IMR-90 (cell line): ENCODE data around the gene HNRNPUL1. TPM values are rescaled to one million over a fixed set of nuclear protein-coding genes. Genes with fewer than 3 reads are reported as not detected.

ENCODE experiments used
- ATAC-seq: fragments of 200-7000 bp; cut with Tn5 transposase; 2 replicates; pipeline ENCODE4 v1.9.1; 2020; ENCODE audit warnings: low read depth, mild to moderate bottlenecking, moderate library complexity
- BruUV-seq: library from RNA; stranded (reverse); fragments of 400-500 nt; replicated peaks from 2 replicates; lab custom pipeline; 2021; lab: Mats Ljungman, UMichigan
- CTCF ChIA-PET: fragments of 300-600 bp; formaldehyde crosslinking; extraction: SDS; loops from one replicate; lab custom pipeline; 2021; ENCODE audit warnings: antibody characterized with exemption; lab: Yijun Ruan, JAX
- POLR2A ChIA-PET: fragments of 300-600 bp; sonication (Branson Sonifier 250); formaldehyde crosslinking; loops from one replicate; lab custom pipeline; 2022; ENCODE audit warnings: antibody characterized with exemption; ENCODE audit not compliant: unreplicated experiment; lab: Charles Lee
- DNase-seq: peaks from one replicate; pipeline ENCODE4 v3.0.0; 2013
- H2AFZ ChIP-seq: replicated peaks from 2 replicates; pipeline ENCODE3; 2013; ENCODE audit warnings: low read length, mild to moderate bottlenecking; ENCODE audit not compliant: poor library complexity
- H2AK5ac ChIP-seq: 2 replicates; pipeline ENCODE4 v1.6.1; 2013; ENCODE audit warnings: low read depth, low read length, inconsistent platforms
- H2AK9ac ChIP-seq: replicated peaks from 2 replicates; pipeline ENCODE3; 2013; ENCODE audit warnings: mild to moderate bottlenecking, low read depth, low read length, moderate library complexity; ENCODE audit not compliant: poor library complexity
- H2BK120ac ChIP-seq: 2 replicates; pipeline ENCODE4 v1.6.1; 2013; ENCODE audit warnings: low read depth, low read length, inconsistent platforms
- H2BK15ac ChIP-seq: 3 replicates; pipeline ENCODE4 v1.6.1; 2013; ENCODE audit warnings: low read depth, low read length, inconsistent platforms
- H2BK20ac ChIP-seq: 2 replicates; pipeline ENCODE4 v1.6.1; 2013; ENCODE audit warnings: low read depth, mild to moderate bottlenecking, inconsistent platforms, low read length, moderate library complexity
- H2BK5ac ChIP-seq: 2 replicates; pipeline ENCODE4 v1.6.1; 2013; ENCODE audit warnings: mild to moderate bottlenecking, low read depth, low read length, inconsistent platforms; ENCODE audit not compliant: poor library complexity, severe bottlenecking
- H3K14ac ChIP-seq: replicated peaks from 2 replicates; pipeline ENCODE4 v1.6.1; 2013; ENCODE audit warnings: low read depth, low read length, inconsistent platforms
- H3K18ac ChIP-seq: 2 replicates; pipeline ENCODE4 v1.6.1; 2013; ENCODE audit warnings: low read depth, low read length, control low read depth
- H3K23ac ChIP-seq: 2 replicates; pipeline ENCODE4 v1.6.1; 2013; ENCODE audit warnings: low read depth, low read length, inconsistent platforms
- H3K27ac ChIP-seq: 2 replicates; pipeline ENCODE4 v1.5.1; 2013; ENCODE audit warnings: mild to moderate bottlenecking, control low read depth, low read length; ENCODE audit not compliant: insufficient read depth
- H3K27me3 ChIP-seq: 2 replicates; pipeline ENCODE4 v1.6.1; 2013; ENCODE audit warnings: low read length; ENCODE audit not compliant: control insufficient read depth, insufficient read depth
- H3K36me3 ChIP-seq: 2 replicates; pipeline ENCODE4 v1.6.1; 2013; ENCODE audit warnings: low read length, mixed read lengths; ENCODE audit not compliant: control insufficient read depth, insufficient read depth
- H3K4ac ChIP-seq: 2 replicates; pipeline ENCODE4 v1.6.1; 2013; ENCODE audit warnings: low read depth, low read length, inconsistent platforms
- H3K4me1 ChIP-seq: 2 replicates; pipeline ENCODE4 v1.6.1; 2013; ENCODE audit warnings: low read length, mixed read lengths; ENCODE audit not compliant: control insufficient read depth, insufficient read depth
- H3K4me2 ChIP-seq: 2 replicates; pipeline ENCODE4 v1.6.1; 2013; ENCODE audit warnings: low read depth, mild to moderate bottlenecking, control low read depth, low read length, moderate library complexity
- H3K4me3 ChIP-seq: 2 replicates; pipeline ENCODE4 v1.5.1; 2013; ENCODE audit warnings: low read depth, mild to moderate bottlenecking, control low read depth, low read length, moderate library complexity; ENCODE audit not compliant: insufficient read depth
- H3K56ac ChIP-seq: 2 replicates; pipeline ENCODE4 v1.6.1; 2013; ENCODE audit warnings: low read length, inconsistent platforms; ENCODE audit not compliant: insufficient read depth; ENCODE audit errors: extremely low read depth
- H3K79me1 ChIP-seq, 2 experiments: 2 replicates each; pipeline ENCODE4 v1.6.1; 2013; ENCODE audit warnings: low read length in 2 of 2, inconsistent platforms in 1 of 2, low read depth in 1 of 2
- H3K9ac ChIP-seq: 2 replicates; pipeline ENCODE4 v1.6.1; 2013; ENCODE audit warnings: low read depth, low read length, control low read depth
- H3K9me1 ChIP-seq: 2 replicates; pipeline ENCODE4 v1.6.1; 2013; ENCODE audit warnings: low read length, inconsistent platforms; ENCODE audit not compliant: insufficient read depth
- H3K9me3 ChIP-seq: 2 replicates; pipeline ENCODE4 v1.6.1; 2013; ENCODE audit warnings: low read length; ENCODE audit not compliant: control insufficient read depth, insufficient read depth
- H4K20me1 ChIP-seq: 2 replicates; pipeline ENCODE4 v1.6.1; 2013; ENCODE audit warnings: low read length, inconsistent platforms; ENCODE audit not compliant: insufficient read depth
- H4K5ac ChIP-seq: 2 replicates; pipeline ENCODE4 v1.6.1; 2013; ENCODE audit warnings: mild to moderate bottlenecking, low read depth, low read length, control low read depth
- H4K8ac ChIP-seq, 2 experiments: 2 replicates each; pipeline ENCODE4 v1.6.1; 2013; ENCODE audit warnings: low read depth in 2 of 2, low read length in 2 of 2, control low read depth in 1 of 2, inconsistent platforms in 1 of 2
- H4K91ac ChIP-seq: 2 replicates; pipeline ENCODE4 v1.6.1; 2013; ENCODE audit warnings: low read depth, low read length, inconsistent platforms; ENCODE audit not compliant: insufficient read depth
- BHLHE40 ChIP-seq: fragments of 150-350 bp; IDR thresholded peaks from 2 replicates; pipeline ENCODE4 v1.6.1; 2016; ENCODE audit warnings: mild to moderate bottlenecking, low read depth, low read length
- CHD1 ChIP-seq: IDR thresholded peaks from 2 replicates; pipeline ENCODE4 v1.6.1; 2012; ENCODE audit warnings: low read depth, low read length, improper control_type of control experiment
- RFX5 ChIP-seq: IDR thresholded peaks from 2 replicates; pipeline ENCODE4 v1.8.0; 2012; ENCODE audit warnings: low read depth, mild to moderate bottlenecking, low read length, moderate library complexity
- SMC3 ChIP-seq: fragments of 150-350 bp; IDR thresholded peaks from 2 replicates; pipeline ENCODE4 v1.6.1; 2016; ENCODE audit warnings: low read depth, mild to moderate bottlenecking, antibody characterized with exemption, low read length, moderate library complexity
- WGBS, 2 experiments: methylation state at CpG; one replicate each; pipeline versions ENCODE4 v1.1.5 to v1.1.7; 2013; ENCODE audit warnings: missing lambda C conversion rate in 2 of 2; ENCODE audit not compliant: insufficient read length in 1 of 2; ENCODE audit errors: extremely low coverage in 2 of 2; 5-methylcytosine and 5-hydroxymethylcytosine counted together
- dilution Hi-C: fragments of 300-500 bp; cut with HindIII; formaldehyde crosslinking; loops from one replicate; pipeline ENCODE4 v1.14.3; 2018; ENCODE audit warnings: low sequenced_read_pairs; ENCODE audit not compliant: unreplicated experiment
- in situ Hi-C: fragments of 300-500 bp; cut with MboI; formaldehyde crosslinking; loops from 3 replicates; pipeline ENCODE4 v1.14.3; 2019; ENCODE audit warnings: low sequenced_read_pairs, inconsistent platforms, mixed read lengths
- intact Hi-C: fragments of 100-400 bp; cut with micrococcal nuclease; formaldehyde crosslinking; loops from 2 replicates; pipeline ENCODE4 v1.10.0; 2022
- polyA plus RNA-seq, 3 experiments: library from polyadenylated mRNA; depleted of rRNA; stranded (reverse); fragments of >200 nt; gene quantifications; 2 replicates each; pipeline ENCODE4 v1.2.3, GENCODE V29; 2012; ENCODE audit warnings: low replicate concordance in 1 of 3
- total RNA-seq: library from RNA; depleted of rRNA; stranded (reverse); fragments of >200 nt; gene quantifications from 2 replicates; pipeline ENCODE4 v1.2.3, GENCODE V29; 2012

The HNRNPUL1 gene
- total and polyA plus RNA-seq, 2 of the 4 experiments (the other 2 are of a cell fraction): 50.7 to 67.3 TPM

DNA sequence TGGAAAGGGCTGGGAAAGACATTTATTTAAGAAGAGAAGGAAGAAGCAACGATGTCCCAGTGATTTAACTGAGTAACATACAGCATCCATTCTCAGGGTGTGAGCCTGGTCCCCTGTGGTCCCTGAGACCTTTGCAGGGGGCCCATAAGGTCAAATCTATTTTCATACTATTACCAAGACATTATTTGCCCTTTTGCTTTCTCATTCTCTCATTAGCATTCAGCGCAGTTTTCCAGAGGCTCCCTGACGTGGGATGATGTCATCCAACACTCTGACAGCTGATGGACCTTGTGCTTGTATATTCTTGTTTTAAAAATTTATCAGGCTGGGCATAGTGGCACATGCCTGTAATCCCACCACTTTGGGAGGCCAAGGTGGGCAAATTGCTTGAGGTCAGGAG is 18.3 kb upstream of the HNRNPUL1 start:
- Histone ChIP-seq H3K79me1 (peaks cover 51 to 72% of the 10 kb centered on the region in 2 experiments), H3K9ac (no peak overlapping the region), H3K9me3 (no peaks in the 10 kb centered on the region), H2AK9ac (no peak overlapping the region), H4K91ac (no peak overlapping the region), H4K5ac (no peak overlapping the region), H3K36me3 (peaks cover 85% of the 10 kb centered on the region), H3K4me3 (no peak overlapping the region), H3K27ac (no peak overlapping the region), H3K23ac (no peak overlapping the region), H2BK20ac (no peak overlapping the region), H3K18ac (no peak overlapping the region), H4K20me1 (peaks cover 35% of the 10 kb centered on the region), H2BK15ac (no peak overlapping the region), H3K4ac (no peak overlapping the region), H4K8ac (no peak overlapping the region), H2AFZ (no peak overlapping the region), H3K27me3 (no peaks in the 10 kb centered on the region), H3K9me1 (0 out of 2 replicates have a peak, but pooled peaks cover 4% of the 10 kb centered on the region), H3K4me1 (no peaks in the 10 kb centered on the region), H3K4me2 (no peak overlapping the region), H2BK5ac (no peak overlapping the region), H2AK5ac (no peak overlapping the region), H2BK120ac (no peak overlapping the region), H3K14ac (no peak overlapping the region), H3K56ac (no peak overlapping the region)
- WGBS, 2 experiments: no CpG with 5 or more reads among the region's 3 CpGs
- ChIA-PET CTCF (interaction anchor here (0.5 kb wide), 1 partner anchor 42 kb away, joined by 5 read pairs; no protein-coding TSS in a partner anchor), POLR2A (interaction anchor here (0.6 kb wide), 1 partner anchor 313 kb away, joined by 4 read pairs; no protein-coding TSS in a partner anchor)
- dilution Hi-C loops: no loop called here
- no peak for ATAC-seq
- no TSS peak for BruUV-seq
- no peak for TF ChIP-seq SMC3
- no peak for TF ChIP-seq CHD1
- TF ChIP-seq RFX5: no peak
- no peak for TF ChIP-seq BHLHE40
- no peak for DNase-seq
- in situ Hi-C loops: no loop called here
- intact Hi-C loops: no loop called here
